Measurements from ENCODE around the gene CDH7.

Gene CDH7

DNA sequence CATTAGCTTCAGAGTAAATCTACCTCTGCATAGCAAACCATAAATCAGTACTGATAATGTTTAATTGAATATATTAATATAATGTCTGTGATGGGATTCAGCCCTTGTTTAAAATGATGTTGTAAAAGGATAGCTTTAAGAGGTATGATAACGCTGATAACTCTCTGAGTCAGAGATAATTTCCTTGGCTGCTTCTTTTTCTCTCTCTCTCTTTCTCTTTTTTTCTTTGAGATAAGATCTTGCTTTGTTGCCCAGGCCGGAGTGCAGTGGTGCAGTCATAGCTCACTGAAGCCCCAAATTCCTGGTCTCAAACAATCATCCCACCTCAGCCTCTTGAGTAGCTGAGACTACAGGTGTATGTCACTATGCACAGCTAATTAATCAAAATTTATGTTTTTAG, 35.7 kb downstream of the CDH7 start:
- Histone ChIP-seq H3K4me1 (ENCODE audit: control insufficient read depth, insufficient read depth, low read length) (no peaks in the 10 kb centered on the region), H3K9me3 (ENCODE audit: control insufficient read depth, low read length) (no peaks in the 10 kb centered on the region), H3K4me3 (ENCODE audit: low read length) (no peak overlapping the region), H3K36me3 (ENCODE audit: control insufficient read depth, insufficient read depth, low read length) (no peaks in the 10 kb centered on the region), H3K9ac (ENCODE audit: low read length) (no peak overlapping the region), H3K27me3 (ENCODE audit: control insufficient read depth, insufficient read depth, low read length) (no peaks in the 10 kb centered on the region)

DNA sequence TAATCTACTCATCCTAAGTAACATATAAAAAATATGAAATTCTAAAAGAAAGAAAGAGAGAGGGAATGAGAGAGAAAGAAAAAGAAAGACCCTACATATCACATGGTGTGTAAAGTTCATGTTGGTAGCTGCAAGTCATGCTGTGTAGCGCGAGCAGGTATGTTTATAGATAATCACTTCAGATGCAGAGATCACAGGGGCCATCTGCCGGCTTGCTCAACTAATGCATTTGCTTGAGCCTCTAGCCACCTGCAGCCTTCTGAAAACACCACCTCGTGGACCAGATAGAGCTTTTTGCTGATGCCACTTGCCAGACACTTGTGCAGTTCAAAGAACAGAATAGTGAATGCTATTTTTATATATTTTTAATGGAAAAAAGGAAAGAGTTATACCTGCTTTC, 37.6 kb downstream of the CDH7 start:
- H3K9ac ChIP-seq (ENCODE audit: low read length), result no peak overlapping the region
- H3K9me3 ChIP-seq (ENCODE audit: control insufficient read depth, low read length), result no peaks in the 10 kb centered on the region
- no peak overlapping the region for H3K4me3 ChIP-seq (ENCODE audit: low read length)
- H3K27me3 ChIP-seq (ENCODE audit: control insufficient read depth, insufficient read depth, low read length), result no peaks in the 10 kb centered on the region
- H3K36me3 ChIP-seq (ENCODE audit: control insufficient read depth, insufficient read depth, low read length), result no peaks in the 10 kb centered on the region
- H3K4me1 ChIP-seq (ENCODE audit: control insufficient read depth, insufficient read depth, low read length), result no peaks in the 10 kb centered on the region

DNA sequence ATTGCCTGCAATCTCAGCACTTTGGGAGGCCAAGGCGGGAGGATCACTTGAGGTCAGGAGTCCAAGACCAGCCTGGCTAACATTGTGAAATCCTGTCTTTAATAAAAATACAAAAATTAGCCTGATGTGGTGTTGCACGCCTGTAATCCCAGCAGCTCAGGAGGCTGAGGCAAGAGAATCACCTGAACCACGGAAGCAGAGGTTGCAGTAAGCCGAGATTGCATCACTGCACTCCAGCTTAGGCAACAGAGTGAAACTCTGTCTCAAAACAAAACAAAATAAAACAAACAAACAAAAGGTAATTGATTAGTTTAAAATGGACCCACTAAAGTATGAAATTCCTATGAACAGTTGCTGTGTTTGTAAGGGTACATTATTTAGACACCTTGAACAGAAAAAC, 39.8 kb downstream of the CDH7 start:
- H3K9ac ChIP-seq (ENCODE audit: low read length), result no peak overlapping the region

DNA sequence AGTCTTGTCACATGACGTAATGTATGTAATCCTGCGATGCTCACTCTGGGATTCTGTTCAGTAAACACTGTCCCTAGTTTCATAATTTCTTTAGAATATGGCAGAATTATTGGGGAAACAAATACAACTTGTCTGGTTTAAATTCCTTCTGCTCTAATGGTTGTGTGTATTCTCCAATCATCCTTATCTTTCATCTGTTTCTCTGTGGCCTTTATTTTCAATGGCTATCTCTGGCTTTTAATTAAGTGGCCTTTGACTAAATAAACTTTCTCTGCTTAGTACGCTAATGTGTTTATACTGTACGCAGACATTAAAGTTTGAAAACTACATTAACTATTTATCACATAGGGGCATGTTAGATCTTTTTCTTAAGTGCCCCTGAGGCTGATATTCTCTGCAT, 40.9 kb downstream of the CDH7 start:
- Histone ChIP-seq H3K36me3 (ENCODE audit: control insufficient read depth, insufficient read depth, low read length) (no peaks in the 10 kb centered on the region), H3K9me3 (ENCODE audit: control insufficient read depth, low read length) (no peaks in the 10 kb centered on the region), H3K4me1 (ENCODE audit: control insufficient read depth, insufficient read depth, low read length) (no peaks in the 10 kb centered on the region), H3K27me3 (ENCODE audit: control insufficient read depth, insufficient read depth, low read length) (no peaks in the 10 kb centered on the region), H3K4me3 (ENCODE audit: low read length) (no peak overlapping the region), H3K9ac (ENCODE audit: low read length) (no peak overlapping the region)

More for the DNA sequence above, 39.8 kb downstream of the CDH7 start:
- Histone ChIP-seq H3K36me3 (ENCODE audit: control insufficient read depth, insufficient read depth, low read length) (no peaks in the 10 kb centered on the region), H3K4me3 (ENCODE audit: low read length) (no peak overlapping the region), H3K9me3 (ENCODE audit: control insufficient read depth, low read length) (no peaks in the 10 kb centered on the region), H3K4me1 (ENCODE audit: control insufficient read depth, insufficient read depth, low read length) (no peaks in the 10 kb centered on the region), H3K27me3 (ENCODE audit: control insufficient read depth, insufficient read depth, low read length) (no peaks in the 10 kb centered on the region)

DNA sequence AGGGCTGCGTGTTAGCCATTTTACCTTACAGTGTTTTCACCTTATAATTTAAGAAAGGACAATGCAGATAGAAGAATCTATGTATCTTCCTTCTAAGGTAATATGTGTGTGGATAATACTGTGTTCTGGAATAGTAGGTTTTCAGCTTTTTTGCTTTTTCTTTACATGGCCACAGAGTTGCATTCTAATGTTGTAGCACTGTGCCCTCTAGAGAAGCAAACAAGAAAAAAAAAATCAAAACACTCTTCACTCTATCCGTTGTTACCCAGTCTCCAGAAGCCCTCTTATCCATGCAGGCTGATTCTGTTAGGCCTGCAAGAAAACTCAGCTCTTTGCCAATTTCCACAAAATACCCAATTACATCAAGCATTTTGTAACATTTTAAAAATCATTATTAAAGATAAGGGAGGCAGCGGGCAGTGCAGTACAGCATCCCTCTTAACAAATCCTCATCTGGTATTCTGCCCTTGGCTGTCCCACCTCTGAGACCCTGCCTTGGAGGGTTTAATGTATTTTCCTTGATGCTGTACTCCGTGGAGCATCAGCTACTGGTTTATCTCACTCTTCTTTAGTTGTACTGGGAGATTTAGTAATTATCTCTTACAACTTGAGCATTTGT, 41.8 kb downstream of the CDH7 start:
- Histone ChIP-seq H3K4me3 (ENCODE audit: low read length) (no peak overlapping the region), H3K9ac (ENCODE audit: low read length) (no peak overlapping the region), H3K9me3 (ENCODE audit: control insufficient read depth, low read length) (no peaks in the 10 kb centered on the region), H3K36me3 (ENCODE audit: control insufficient read depth, insufficient read depth, low read length) (no peaks in the 10 kb centered on the region), H3K4me1 (ENCODE audit: control insufficient read depth, insufficient read depth, low read length) (no peaks in the 10 kb centered on the region), H3K27me3 (ENCODE audit: control insufficient read depth, insufficient read depth, low read length) (no peaks in the 10 kb centered on the region)

DNA sequence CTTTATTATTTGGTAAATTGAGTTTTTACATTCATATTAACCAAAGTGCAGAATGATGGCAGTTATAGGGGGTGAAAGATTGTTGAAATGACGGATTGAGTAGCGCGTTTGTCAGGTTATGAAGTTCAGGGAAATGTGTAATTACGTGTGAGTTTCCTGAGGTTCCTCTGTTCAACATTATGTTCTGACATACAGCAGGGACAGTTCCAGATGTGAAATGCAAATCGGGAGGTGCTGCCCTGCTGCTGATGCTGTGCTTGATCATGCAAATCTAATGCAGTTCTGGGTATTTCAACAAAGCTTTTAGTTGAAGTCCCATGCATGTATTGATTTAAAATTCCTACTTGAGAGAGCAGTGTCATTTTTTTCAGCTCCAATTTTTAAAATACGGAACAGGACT, 57.9 kb downstream of the CDH7 start:
- H3K9me3 ChIP-seq (ENCODE audit: control insufficient read depth, low read length), result no peaks in the 10 kb centered on the region
- H3K27me3 ChIP-seq (ENCODE audit: control insufficient read depth, insufficient read depth, low read length), result no peaks in the 10 kb centered on the region
- no peak overlapping the region for H3K9ac ChIP-seq (ENCODE audit: low read length)
- no peaks in the 10 kb centered on the region for H3K36me3 ChIP-seq (ENCODE audit: control insufficient read depth, insufficient read depth, low read length)
- H3K4me1 ChIP-seq (ENCODE audit: control insufficient read depth, insufficient read depth, low read length), result no peaks in the 10 kb centered on the region
- H3K4me3 ChIP-seq (ENCODE audit: low read length), result no peak overlapping the region

DNA sequence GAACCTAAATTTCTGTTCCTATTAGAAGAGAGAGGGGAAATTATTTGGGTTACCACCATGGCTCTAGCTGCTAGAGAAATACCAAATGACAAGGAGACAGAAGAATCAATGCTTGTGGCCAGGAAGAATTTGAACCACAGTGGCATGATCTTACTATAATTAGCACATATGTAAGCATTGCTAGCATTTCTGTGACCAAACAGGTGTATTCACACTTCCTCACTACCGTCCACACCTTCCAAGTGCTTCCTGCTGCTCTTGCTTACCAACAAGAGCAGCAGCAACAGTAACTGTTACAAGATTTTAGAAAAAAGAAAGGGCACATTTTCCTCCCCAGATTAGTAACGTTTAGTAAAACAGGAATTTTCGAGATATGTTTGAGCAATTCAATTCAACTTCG, 60.5 kb downstream of the CDH7 start:
- no peak overlapping the region for H3K4me3 ChIP-seq (ENCODE audit: low read length)
- H3K9ac ChIP-seq (ENCODE audit: low read length), result no peak overlapping the region
- no peaks in the 10 kb centered on the region for H3K9me3 ChIP-seq (ENCODE audit: control insufficient read depth, low read length)
- H3K36me3 ChIP-seq (ENCODE audit: control insufficient read depth, insufficient read depth, low read length), result no peaks in the 10 kb centered on the region
- H3K4me1 ChIP-seq (ENCODE audit: control insufficient read depth, insufficient read depth, low read length), result no peaks in the 10 kb centered on the region
- H3K27me3 ChIP-seq (ENCODE audit: control insufficient read depth, insufficient read depth, low read length), result no peaks in the 10 kb centered on the region

DNA sequence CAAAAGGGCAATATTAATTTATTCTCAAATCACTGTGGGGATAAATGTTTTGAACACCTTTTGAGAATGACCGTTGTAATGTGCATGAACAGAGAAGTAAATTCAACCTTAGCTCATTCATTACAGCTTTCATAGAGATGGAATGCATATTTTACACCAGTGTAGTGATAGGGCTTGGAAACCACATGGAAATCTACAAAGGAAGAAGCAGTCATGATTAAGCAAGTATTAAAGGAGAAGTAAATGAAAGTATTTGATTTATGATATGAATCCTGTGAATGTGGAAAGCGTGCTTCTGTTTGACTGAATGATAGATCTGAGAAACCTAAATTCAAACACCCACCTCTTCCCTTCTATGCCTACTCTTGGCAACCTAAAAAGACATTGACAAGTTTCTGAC, 64.7 kb downstream of the CDH7 start:
- Histone ChIP-seq H3K36me3 (ENCODE audit: control insufficient read depth, insufficient read depth, low read length) (no peaks in the 10 kb centered on the region), H3K9ac (ENCODE audit: low read length) (no peak overlapping the region), H3K4me3 (ENCODE audit: low read length) (no peak overlapping the region), H3K27me3 (ENCODE audit: control insufficient read depth, insufficient read depth, low read length) (no peaks in the 10 kb centered on the region), H3K9me3 (ENCODE audit: control insufficient read depth, low read length) (no peaks in the 10 kb centered on the region), H3K4me1 (ENCODE audit: control insufficient read depth, insufficient read depth, low read length) (no peaks in the 10 kb centered on the region)

DNA sequence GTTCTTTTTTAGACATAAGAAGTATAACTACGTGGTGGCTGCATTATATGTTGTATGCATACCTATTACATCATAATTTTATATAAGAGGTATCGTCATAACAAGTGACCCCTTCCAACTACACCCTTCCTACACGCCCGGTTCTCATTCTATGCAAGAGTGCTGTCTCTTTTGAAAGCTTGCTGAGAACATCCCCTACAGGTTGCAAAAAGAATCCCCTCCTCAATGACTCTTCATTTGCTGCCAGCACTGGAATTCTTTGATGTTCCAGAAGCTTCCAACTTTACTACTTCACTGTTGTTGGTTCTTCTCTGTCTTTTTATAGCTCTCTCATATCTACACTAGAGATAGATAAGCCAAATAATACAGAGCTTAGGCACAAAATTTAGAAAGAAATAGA, 66.4 kb downstream of the CDH7 start:
- Histone ChIP-seq H3K9me3 (ENCODE audit: control insufficient read depth, low read length) (no peaks in the 10 kb centered on the region), H3K4me1 (ENCODE audit: control insufficient read depth, insufficient read depth, low read length) (no peaks in the 10 kb centered on the region), H3K9ac (ENCODE audit: low read length) (no peak overlapping the region), H3K36me3 (ENCODE audit: control insufficient read depth, insufficient read depth, low read length) (no peaks in the 10 kb centered on the region), H3K27me3 (ENCODE audit: control insufficient read depth, insufficient read depth, low read length) (no peaks in the 10 kb centered on the region), H3K4me3 (ENCODE audit: low read length) (no peak overlapping the region)

DNA sequence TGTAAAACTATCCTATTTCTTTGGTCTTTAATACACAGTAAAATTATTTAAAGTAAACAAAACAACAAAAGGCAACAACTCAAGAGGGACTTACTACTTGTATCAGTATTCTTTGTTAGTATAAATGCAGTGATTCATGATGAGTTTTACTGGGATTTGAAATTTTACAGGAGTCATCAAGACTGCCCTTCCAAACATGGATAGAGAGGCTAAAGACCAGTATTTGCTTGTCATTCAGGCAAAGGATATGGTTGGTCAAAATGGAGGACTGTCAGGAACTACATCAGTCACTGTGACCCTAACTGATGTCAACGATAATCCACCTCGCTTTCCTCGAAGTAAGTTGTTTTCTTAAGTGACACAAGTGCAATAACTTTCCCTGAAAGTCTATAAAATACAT, 71.1 kb downstream of the CDH7 start:
- Histone ChIP-seq H3K9me3 (ENCODE audit: control insufficient read depth, low read length) (no peaks in the 10 kb centered on the region), H3K27me3 (ENCODE audit: control insufficient read depth, insufficient read depth, low read length) (no peaks in the 10 kb centered on the region), H3K9ac (ENCODE audit: low read length) (no peak overlapping the region), H3K36me3 (ENCODE audit: control insufficient read depth, insufficient read depth, low read length) (no peaks in the 10 kb centered on the region), H3K4me1 (ENCODE audit: control insufficient read depth, insufficient read depth, low read length) (no peaks in the 10 kb centered on the region), H3K4me3 (ENCODE audit: low read length) (no peak overlapping the region)

DNA sequence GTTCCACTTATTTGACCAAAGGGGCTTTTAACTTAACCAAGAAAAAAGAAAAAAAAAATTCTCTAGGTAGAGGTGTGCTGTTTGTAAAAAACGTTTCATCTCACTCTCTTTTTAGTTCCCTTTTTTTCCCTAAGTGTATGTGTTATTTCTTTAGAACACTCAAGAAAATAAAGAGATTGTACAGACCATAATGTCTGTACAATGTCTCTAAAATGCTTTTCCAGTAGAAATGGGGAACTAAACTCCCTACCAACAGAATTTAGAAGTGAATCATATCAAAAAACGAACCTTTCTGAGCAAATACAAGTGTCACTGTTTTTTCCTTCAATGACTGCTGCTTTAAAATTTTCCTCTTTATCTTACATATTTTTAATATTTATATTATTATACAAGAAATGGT, 72.0 kb downstream of the CDH7 start:
- no peaks in the 10 kb centered on the region for H3K36me3 ChIP-seq (ENCODE audit: control insufficient read depth, insufficient read depth, low read length)
- H3K4me3 ChIP-seq (ENCODE audit: low read length), result no peak overlapping the region
- no peaks in the 10 kb centered on the region for H3K4me1 ChIP-seq (ENCODE audit: control insufficient read depth, insufficient read depth, low read length)
- H3K27me3 ChIP-seq (ENCODE audit: control insufficient read depth, insufficient read depth, low read length), result no peaks in the 10 kb centered on the region
- H3K9ac ChIP-seq (ENCODE audit: low read length), result no peak overlapping the region
- no peaks in the 10 kb centered on the region for H3K9me3 ChIP-seq (ENCODE audit: control insufficient read depth, low read length)

DNA sequence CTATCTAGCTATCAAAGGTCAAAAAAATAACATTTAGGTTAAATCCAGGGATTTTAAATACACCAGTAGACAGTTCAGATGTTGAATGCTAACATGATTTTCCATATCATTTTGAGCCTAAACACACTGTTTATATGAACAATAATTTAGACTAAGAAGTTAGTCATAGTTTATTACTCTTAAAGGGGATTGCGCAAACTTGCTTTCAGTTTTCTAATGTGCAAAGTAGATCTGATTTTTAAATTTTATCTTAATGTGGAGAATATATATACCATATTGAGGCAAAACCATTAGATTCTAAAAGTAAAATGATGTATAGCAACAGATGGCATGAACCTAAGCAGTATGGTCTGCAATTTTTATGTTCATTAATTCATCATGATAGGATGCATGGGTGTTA, 76.6 kb downstream of the CDH7 start:
- no peak overlapping the region for H3K4me3 ChIP-seq (ENCODE audit: low read length)
- H3K9ac ChIP-seq (ENCODE audit: low read length), result no peak overlapping the region
- H3K9me3 ChIP-seq (ENCODE audit: control insufficient read depth, low read length), result no peaks in the 10 kb centered on the region
- no peaks in the 10 kb centered on the region for H3K4me1 ChIP-seq (ENCODE audit: control insufficient read depth, insufficient read depth, low read length)
- H3K27me3 ChIP-seq (ENCODE audit: control insufficient read depth, insufficient read depth, low read length), result no peaks in the 10 kb centered on the region
- H3K36me3 ChIP-seq (ENCODE audit: control insufficient read depth, insufficient read depth, low read length), result no peaks in the 10 kb centered on the region

DNA sequence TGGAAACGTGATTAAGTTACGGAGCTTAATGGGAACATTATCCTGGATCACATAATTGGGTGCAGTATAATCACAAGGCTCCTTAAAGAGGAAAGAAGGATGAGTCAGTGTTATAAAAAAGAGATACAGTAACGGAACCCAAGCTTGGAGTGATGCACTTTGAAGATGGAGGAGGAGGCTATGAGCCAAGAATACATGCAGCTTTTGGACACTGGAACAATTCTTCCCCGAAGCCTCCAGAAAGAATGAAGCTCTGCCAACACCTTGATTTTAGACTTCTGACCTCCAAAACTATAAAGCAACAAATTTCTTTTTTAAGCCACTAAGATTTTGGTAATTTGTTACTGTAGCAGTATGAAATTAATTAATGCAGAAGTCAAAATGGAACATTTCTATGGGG, 85.1 kb downstream of the CDH7 start:
- Histone ChIP-seq H3K9ac (ENCODE audit: low read length) (no peak overlapping the region), H3K27me3 (ENCODE audit: control insufficient read depth, insufficient read depth, low read length) (no peaks in the 10 kb centered on the region), H3K4me1 (ENCODE audit: control insufficient read depth, insufficient read depth, low read length) (no peaks in the 10 kb centered on the region), H3K9me3 (ENCODE audit: control insufficient read depth, low read length) (no peaks in the 10 kb centered on the region), H3K36me3 (ENCODE audit: control insufficient read depth, insufficient read depth, low read length) (no peaks in the 10 kb centered on the region), H3K4me3 (ENCODE audit: low read length) (no peak overlapping the region)

Data from mucosa of stomach (tissue), 1 donor.